H9 (cell line): ENCODE results near the gene NUP160. TPM values are rescaled to one million over a fixed set of nuclear protein-coding genes. Genes with fewer than 3 reads are reported as not detected.

Experiments
- DNase-seq: peaks from one replicate; pipeline ENCODE4 v3.0.0-alpha.2; 2017
- H2AFZ ChIP-seq: one replicate; pipeline ENCODE4 v1.6.1; 2013; ENCODE audit warnings: mild to moderate bottlenecking, low read length, control low read depth, moderate library complexity
- H2AK5ac ChIP-seq: 2 replicates; pipeline ENCODE4 v1.6.1; 2013; ENCODE audit warnings: low read length, control low read depth, mixed read lengths; ENCODE audit not compliant: insufficient read length
- H2BK120ac ChIP-seq: one replicate; pipeline ENCODE4 v1.6.1; 2013; ENCODE audit warnings: low read depth, mild to moderate bottlenecking, low read length, control low read depth, inconsistent platforms; ENCODE audit not compliant: poor library complexity, severe bottlenecking
- H2BK12ac ChIP-seq: 2 replicates; pipeline ENCODE4 v1.6.1; 2013; ENCODE audit warnings: low read length, control low read depth, mixed read lengths, low read depth; ENCODE audit not compliant: insufficient read length
- H2BK15ac ChIP-seq: 2 replicates; pipeline ENCODE4 v1.6.1; 2013; ENCODE audit warnings: low read depth, low read length, control low read depth
- H2BK20ac ChIP-seq: one replicate; pipeline ENCODE4 v1.6.1; 2013; ENCODE audit warnings: low read depth, mild to moderate bottlenecking, low read length, control low read depth, inconsistent platforms; ENCODE audit not compliant: poor library complexity, severe bottlenecking
- H2BK5ac ChIP-seq: 2 replicates; pipeline ENCODE4 v1.6.1; 2013; ENCODE audit warnings: low read length, control low read depth, mixed read lengths; ENCODE audit not compliant: insufficient read length
- H3K14ac ChIP-seq: 2 replicates; pipeline ENCODE4 v1.6.1; 2013; ENCODE audit warnings: low read length, control low read depth; ENCODE audit not compliant: insufficient read depth
- H3K18ac ChIP-seq: 2 replicates; pipeline ENCODE4 v1.6.1; 2013; ENCODE audit warnings: low read depth, mild to moderate bottlenecking, mixed read lengths, low read length, control low read depth; ENCODE audit not compliant: insufficient read length
- H3K23ac ChIP-seq: 2 replicates; pipeline ENCODE4 v1.6.1; 2013; ENCODE audit warnings: low read length, control low read depth, mixed read lengths, low read depth; ENCODE audit not compliant: insufficient read length
- H3K23me2 ChIP-seq: 2 replicates; pipeline ENCODE4 v1.6.1; 2013; ENCODE audit warnings: low read depth, mild to moderate bottlenecking, mixed read lengths, low read length, control low read depth; ENCODE audit not compliant: insufficient read length, poor library complexity, severe bottlenecking
- H3K27ac ChIP-seq: 2 replicates; pipeline ENCODE4 v1.5.1; 2013; ENCODE audit warnings: low read length, control low read depth, mixed read lengths, low read depth; ENCODE audit not compliant: insufficient read length
- H3K27me3 ChIP-seq: 2 replicates; pipeline ENCODE4 v1.6.1; 2013; ENCODE audit warnings: low read length, control low read depth, inconsistent platforms; ENCODE audit not compliant: insufficient read depth
- H3K4ac ChIP-seq: 2 replicates; pipeline ENCODE4 v1.6.1; 2013; ENCODE audit warnings: low read depth, mild to moderate bottlenecking, control low read depth, inconsistent platforms, low read length, moderate library complexity
- H3K4me1 ChIP-seq: 2 replicates; pipeline ENCODE4 v1.6.1; 2013; ENCODE audit warnings: low read length, control low read depth, inconsistent platforms; ENCODE audit not compliant: insufficient read depth
- H3K4me2 ChIP-seq: 2 replicates; pipeline ENCODE4 v1.6.1; 2013; ENCODE audit warnings: low read length, control low read depth, mixed read lengths; ENCODE audit not compliant: insufficient read length, insufficient read depth
- H3K56ac ChIP-seq: 2 replicates; pipeline ENCODE4 v1.6.1; 2013; ENCODE audit warnings: low read depth, mild to moderate bottlenecking, mixed read lengths, low read length, control low read depth; ENCODE audit not compliant: insufficient read length
- H3K79me1 ChIP-seq: 2 replicates; pipeline ENCODE4 v1.6.1; 2013; ENCODE audit warnings: low read depth, mild to moderate bottlenecking, moderate library complexity, low read length, control low read depth, inconsistent platforms; ENCODE audit not compliant: insufficient read depth, poor library complexity, severe bottlenecking
- H3K79me2 ChIP-seq: 2 replicates; pipeline ENCODE4 v1.6.1; 2013; ENCODE audit warnings: low read length, control low read depth, inconsistent platforms; ENCODE audit not compliant: insufficient read depth
- H3K9ac ChIP-seq: 2 replicates; pipeline ENCODE4 v1.6.1; 2013; ENCODE audit warnings: low read length, control low read depth, mixed read lengths; ENCODE audit not compliant: insufficient read length; ENCODE audit errors: extremely low read depth
- H3K9me3 ChIP-seq: one replicate; pipeline ENCODE4 v1.6.1; 2013; ENCODE audit warnings: low read depth, low read length, inconsistent platforms; ENCODE audit not compliant: control insufficient read depth
- H3T11ph ChIP-seq: one replicate; pipeline ENCODE4 v1.6.1; 2013; ENCODE audit warnings: mild to moderate bottlenecking, low read length, control low read depth, inconsistent platforms
- H4K20me1 ChIP-seq: one replicate; pipeline ENCODE4 v1.6.1; 2013; ENCODE audit not compliant: control insufficient read depth, insufficient read length, insufficient read depth
- H4K5ac ChIP-seq: 2 replicates; pipeline ENCODE4 v1.6.1; 2013; ENCODE audit warnings: low read depth, mild to moderate bottlenecking, mixed read lengths, low read length, control low read depth; ENCODE audit not compliant: insufficient read length
- H4K8ac ChIP-seq: replicated peaks from 2 replicates; pipeline ENCODE4 v1.6.1; 2013; ENCODE audit warnings: low read length, control low read depth, mixed read lengths, low read depth; ENCODE audit not compliant: insufficient read length
- H4K91ac ChIP-seq: 2 replicates; pipeline ENCODE4 v1.6.1; 2013; ENCODE audit warnings: low read depth, mild to moderate bottlenecking, moderate library complexity, mixed read lengths, low read length, control low read depth; ENCODE audit not compliant: insufficient read length
- H3K27ac Mint-ChIP-seq, 3 experiments: 2 replicates in 2 of 3; 3 replicates in 1 of 3; pipeline ENCODE4 v1.8.0; 2020 to 2021; ENCODE audit warnings: mixed read lengths in 3 of 3, mild to moderate bottlenecking in 1 of 3, moderate library complexity in 1 of 3
- H3K27me3 Mint-ChIP-seq: 2 replicates; pipeline ENCODE4 v1.8.0; 2021; ENCODE audit warnings: low read depth, mild to moderate bottlenecking, moderate library complexity, mixed read lengths
- H3K36me3 Mint-ChIP-seq, 3 experiments: 2 replicates in 2 of 3; 3 replicates in 1 of 3; pipeline ENCODE4 v1.8.0; 2020 to 2021; ENCODE audit warnings: low read depth in 3 of 3, mixed read lengths in 3 of 3; ENCODE audit not compliant: insufficient read depth in 1 of 3
- H3K4me1 Mint-ChIP-seq, 2 experiments: 2 replicates each; pipeline ENCODE4 v1.8.0; 2020; ENCODE audit warnings: mixed read lengths in 2 of 2
- H3K4me3 Mint-ChIP-seq, 2 experiments: 2 replicates in 1 of 2; 3 replicates in 1 of 2; pipeline ENCODE4 v1.8.0; 2020 to 2021; ENCODE audit warnings: mild to moderate bottlenecking in 2 of 2, mixed read lengths in 2 of 2, moderate library complexity in 1 of 2
- H3K9me3 Mint-ChIP-seq, 2 experiments: 2 replicates in 1 of 2; 3 replicates in 1 of 2; pipeline ENCODE4 v1.8.0; 2020; ENCODE audit warnings: mild to moderate bottlenecking in 2 of 2, mixed read lengths in 2 of 2, moderate library complexity in 1 of 2
- CTCF ChIP-seq: fragments of 200-600 bp; sonication (generic); conservative IDR thresholded peaks from 3 replicates; pipeline ENCODE4 v1.8.0; 2021; ENCODE audit warnings: antibody characterized with exemption, mild to moderate bottlenecking
- WGBS: extraction: QIAGEN DNeasy Blood & Tissue Kit; methylation state at CpG from one replicate; pipeline ENCODE4 v1.1.7; 2013; ENCODE audit warnings: missing lambda C conversion rate, low lambda C conversion rate, mixed read lengths; ENCODE audit not compliant: insufficient read length; ENCODE audit errors: extremely low coverage; 5-methylcytosine and 5-hydroxymethylcytosine counted together
- total RNA-seq: library from RNA; stranded (reverse); gene quantifications from 2 replicates; pipeline ENCODE4 v1.2.1, GENCODE V29; 2021

The NUP160 gene
- total RNA-seq, 1 experiment from 2014 or later: 86.1 TPM

DNA sequence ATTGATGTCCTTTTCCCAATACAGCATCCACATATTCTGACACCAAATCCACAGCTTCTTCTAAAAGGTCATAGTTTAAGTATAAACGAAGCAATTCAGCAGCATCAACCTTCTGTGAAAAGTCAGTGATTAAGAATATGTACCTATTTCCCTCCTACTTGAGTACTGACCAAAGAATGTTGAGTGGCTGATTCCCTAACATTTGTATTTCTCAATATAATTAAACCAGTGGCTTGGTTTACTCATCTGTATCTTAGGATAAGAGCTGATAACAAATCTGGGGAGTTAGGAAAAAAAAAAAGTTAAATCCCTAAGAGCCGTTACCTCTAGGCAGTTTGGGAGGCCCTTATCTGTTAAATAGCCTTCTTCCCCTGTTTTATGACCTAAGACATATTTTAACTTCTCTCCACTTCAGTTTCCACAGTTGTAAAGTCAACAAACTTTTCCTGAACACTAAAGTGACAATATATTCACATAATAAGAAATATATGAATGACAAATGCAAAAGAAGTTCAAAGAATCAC lies 65.0 kb downstream of the NUP160 start:
- no peaks in the 10 kb centered on the region for H3K9me3 Mint-ChIP-seq
- Histone ChIP-seq H3K27me3 (no peaks in the 10 kb centered on the region), H3K23me2 (no peaks in the 10 kb centered on the region), H3K79me2 (no peaks in the 10 kb centered on the region), H2AK5ac (no peak overlapping the region), H4K20me1 (no peaks in the 10 kb centered on the region), H3K56ac (no peak overlapping the region), H3K14ac (no peak overlapping the region), H3K9ac (no peak overlapping the region), H2BK120ac (no peak overlapping the region), H3K23ac (no peak overlapping the region), H3K4ac (no peak overlapping the region), H2BK15ac (no peak overlapping the region), H3K4me1 (no peaks in the 10 kb centered on the region), H3K18ac (no peak overlapping the region), H2AFZ (no peak overlapping the region), H3K9me3 (no peaks in the 10 kb centered on the region), H2BK20ac (no peak overlapping the region), H4K91ac (no peak overlapping the region), H3K79me1 (no peaks in the 10 kb centered on the region), H2BK12ac (no peak overlapping the region), H4K8ac (no peak overlapping the region), H2BK5ac (no peak overlapping the region), H3K27ac (no peak overlapping the region), H3T11ph (no peak overlapping the region), H4K5ac (no peak overlapping the region), H3K4me2 (no peak overlapping the region)
- no peak overlapping the region for H3K4me3 Mint-ChIP-seq
- peaks cover 28 to 90% (median 69%) of the 10 kb centered on the region in 3 experiments; a peak in 6 of 7 replicates for H3K36me3 Mint-ChIP-seq
- no peak overlapping the region for H3K27ac Mint-ChIP-seq
- WGBS: no CpG with 5 or more reads among the region's 2 CpGs
- no peak for TF ChIP-seq CTCF
- DNase-seq: no peak
- no peaks in the 10 kb centered on the region for H3K27me3 Mint-ChIP-seq
- no peaks in the 10 kb centered on the region for H3K4me1 Mint-ChIP-seq
